Psoas muscle (tissue), 8 donors: ENCODE measurements around the gene ZBTB16. TPM values are rescaled to one million over a fixed set of nuclear protein-coding genes. Genes with fewer than 3 reads are reported as not detected.
"Not testable (repeated sequence)": the region's sequence is repeated elsewhere in the genome, so short reads cannot be mapped to it uniquely, and the experiment has no call there.

Source experiments
- ATAC-seq, 4 donors: fragments of 200-7000 bp; cut with Tn5 transposase; one replicate each; pipeline ENCODE4 v1.9.1; 2020; ENCODE audit warnings: moderate library complexity in 3 of 4, mild to moderate bottlenecking in 2 of 4
- DNase-seq, 2 donors: peaks; one replicate each; pipeline ENCODE4 v3.0.0-alpha.2; 2020
- H3K27ac ChIP-seq: fragments of 200-600 bp; one replicate; pipeline ENCODE4 v1.8.0; 2022
- H3K27me3 ChIP-seq, 3 donors: fragments of 200-600 bp in 1 of 3; one replicate each; pipeline versions ENCODE4 v1.6.1 to v1.8.0; 2013 to 2022; ENCODE audit warnings: low read length in 2 of 3, mild to moderate bottlenecking in 2 of 3, moderate library complexity in 1 of 3; ENCODE audit not compliant: insufficient read depth in 3 of 3
- H3K36me3 ChIP-seq, 2 donors: fragments of 200-600 bp in 1 of 2; one replicate each; pipeline versions ENCODE4 v1.6.1 to v1.8.0; 2013 to 2022; ENCODE audit warnings: low read depth in 1 of 2, mild to moderate bottlenecking in 1 of 2, moderate library complexity in 1 of 2; ENCODE audit not compliant: insufficient read depth in 1 of 2
- H3K4me1 ChIP-seq: fragments of 200-600 bp; one replicate; pipeline ENCODE4 v1.8.0; 2022
- H3K4me3 ChIP-seq: fragments of 200-600 bp; one replicate; pipeline ENCODE4 v1.8.0; 2022; ENCODE audit warnings: mild to moderate bottlenecking
- H3K9me3 ChIP-seq: fragments of 200-600 bp; one replicate; pipeline ENCODE4 v1.8.0; 2022
- CTCF ChIP-seq: fragments of 200-600 bp; IDR thresholded peaks from one replicate; pipeline ENCODE4 v1.8.0; 2022; ENCODE audit warnings: antibody characterized with exemption
- WGBS, 3 donors: extraction: QIAGEN DNeasy Blood & Tissue Kit; methylation state at CpG; one replicate each; pipeline versions ENCODE4 v1.1.6 to v1.1.7; 2013; 5-methylcytosine and 5-hydroxymethylcytosine counted together
- intact Hi-C, 2 donors: fragments of 100-400 bp; cut with DNase I; formaldehyde crosslinking; loops; one replicate each; pipeline versions ENCODE4 v1.11.0 to v1.14.2; 2022
- polyA plus RNA-seq, 3 donors: library from polyadenylated mRNA; stranded (reverse); fragments of 200-250 nt; gene quantifications; one replicate each; pipeline ENCODE4 v1.2.3, GENCODE V29; 2013
- total RNA-seq, 4 donors: library from RNA; stranded (reverse); fragmentation: NEBNext Ultra II Directional in 2 of 4; extraction: Animal tissue kit (Norgen Biotek cat#: 25700) in 2 of 4; gene quantifications; one replicate each; pipeline versions ENCODE4 v1.2.1 to v1.2.4, GENCODE V29; 2021 to 2023
- donor health status: healthy with polysubstance abuse.
- donor health status: DM: no; HTN: no; CAD: no; lungs with moderate emphysema.
- donor health status: Bipolar disorder and iron deficiency.
- donor health status: healthy.
- donor health status: DM: yes; HTN: yes; CAD: no.
- donor health status: DM: no; HTN: no; CAD: no.
- donor health status: DM: no; HTN: no; CAD: no.
- donor health status: DM: yes; HTN: yes; CAD: no.

The ZBTB16 gene
- total and polyA plus RNA-seq, 7 donors = 11.7 to 299 (median 89.8) TPM

DNA sequence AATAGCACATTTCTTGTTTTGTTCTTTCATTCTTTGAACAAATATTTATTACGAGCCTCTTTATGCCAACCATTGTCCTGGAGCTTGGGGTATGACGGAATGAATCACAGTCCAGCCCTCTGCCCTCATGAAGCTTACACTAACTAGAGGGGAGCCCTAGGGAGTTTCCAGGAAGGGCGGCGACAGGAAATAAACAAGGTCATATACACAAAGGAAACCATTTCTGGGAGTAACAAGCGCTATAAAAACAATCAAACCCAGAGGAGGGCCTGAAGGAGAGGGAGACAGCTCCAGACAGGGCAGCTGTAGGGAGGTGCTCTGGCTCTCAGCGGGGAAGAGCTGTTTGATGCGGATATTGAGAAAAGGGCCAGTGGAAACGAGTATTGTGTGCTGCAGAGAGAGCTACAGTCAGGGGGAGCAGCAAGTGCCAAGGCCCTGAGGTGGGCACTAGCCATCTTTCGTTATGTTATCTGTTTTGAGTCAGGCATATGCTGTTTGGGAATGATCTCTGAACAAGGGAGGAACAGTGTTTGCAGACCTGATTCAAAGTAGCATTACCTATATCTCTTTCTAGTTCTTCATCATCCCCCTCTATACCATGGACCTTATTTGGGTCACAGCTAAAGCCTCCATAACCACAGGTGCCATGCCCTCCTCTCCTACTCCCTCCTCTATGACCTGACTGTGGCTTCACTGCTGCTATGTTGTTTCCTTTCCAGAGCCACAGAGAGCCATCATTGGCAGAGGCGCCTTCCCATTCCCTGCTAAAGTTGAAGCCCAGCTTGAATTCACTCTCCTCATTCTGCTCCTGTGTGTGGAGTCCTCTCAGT lies 15.3 kb upstream of the ZBTB16 start:
- H3K9me3 ChIP-seq = no peaks in the 10 kb centered on the region
- intact Hi-C loops = no loop called here
- peaks cover 25% of the 10 kb centered on the region for H3K4me1 ChIP-seq
- H3K27me3 ChIP-seq = no peaks in the 10 kb centered on the region
- H3K4me3 ChIP-seq = no peak overlapping the region
- peak overlapping the region; percentile 46 for H3K27ac ChIP-seq
- WGBS, 3 donors = 69 to 76% (median 74%) methylated on average over 10 of the region's 10 CpGs
- no peaks in the 10 kb centered on the region for H3K36me3 ChIP-seq
- DNase-seq (no peak), ATAC-seq (peak in 1 of 4 donors; percentile 30)
- TF ChIP-seq CTCF = no peak

- no peak for TF ChIP-seq CTCF
- DNase-seq (no peak), ATAC-seq (no peak)
- Histone ChIP-seq H3K4me1 (no peaks in the 10 kb centered on the region), H3K4me3 (no peak overlapping the region), H3K36me3 (no peaks in the 10 kb centered on the region), H3K9me3 (no peaks in the 10 kb centered on the region), H3K27ac (no peak overlapping the region), H3K27me3 (no peaks in the 10 kb centered on the region)
- intact Hi-C loops = no loop called here
- 90 to 94% (median 90%) methylated on average over 4 of the region's 4 CpGs for WGBS, 3 donors
These were observed 12.2 kb upstream of the ZBTB16 start for GRCh38 chr11:114047327-114047726.

DNA sequence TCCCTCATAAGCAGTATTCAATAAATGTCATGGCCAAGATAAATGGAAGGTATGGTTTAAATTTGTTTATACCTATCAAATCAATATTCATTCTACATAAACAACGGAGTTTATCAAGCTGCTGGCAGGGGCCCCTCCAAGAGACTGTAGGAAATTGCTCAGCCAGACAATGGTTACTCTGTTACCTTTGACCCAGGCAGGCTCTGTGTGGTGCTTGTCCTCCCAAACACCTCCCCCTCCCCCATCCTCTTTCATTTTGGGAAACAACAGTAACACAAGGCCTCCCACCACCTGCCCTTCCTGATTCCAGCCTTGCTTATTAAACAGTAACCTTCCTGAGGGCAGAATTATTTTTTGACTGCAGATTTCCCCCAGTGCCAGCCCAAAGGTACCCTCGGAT lies 10.5 kb upstream of the ZBTB16 start:
- peaks cover 5% of the 10 kb centered on the region for H3K4me1 ChIP-seq
- intact Hi-C loops = no loop called here
- H3K27me3 ChIP-seq = no peaks in the 10 kb centered on the region
- no peaks in the 10 kb centered on the region for H3K9me3 ChIP-seq
- TF ChIP-seq CTCF = no peak
- ATAC-seq (no peak), DNase-seq (no peak)
- no peak overlapping the region for H3K4me3 ChIP-seq
- no peak overlapping the region for H3K27ac ChIP-seq
- no peaks in the 10 kb centered on the region for H3K36me3 ChIP-seq
- WGBS, 3 donors = 76 to 89% (median 83%) methylated on average over 2 of the region's 2 CpGs

DNA sequence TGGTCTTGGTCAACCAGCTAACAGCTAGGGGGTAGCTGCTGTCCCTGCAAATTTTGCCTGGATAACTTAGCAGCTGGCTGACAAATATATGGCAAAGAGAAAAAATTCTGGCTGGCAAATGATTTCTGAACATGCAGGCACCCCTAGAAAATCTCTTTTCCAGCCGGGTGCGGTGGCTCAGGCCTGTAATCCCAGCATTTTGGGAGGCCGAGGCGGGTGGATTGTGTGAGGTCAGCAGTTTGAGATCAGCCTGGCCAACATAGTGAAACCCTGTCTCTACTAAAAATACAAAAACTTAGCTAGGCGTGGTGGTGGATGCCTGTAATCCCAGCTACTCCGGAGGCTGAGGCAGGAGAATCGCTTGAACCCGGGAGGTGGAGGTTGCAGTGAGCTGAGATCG lies 9.7 kb upstream of the ZBTB16 start:
- H3K9me3 ChIP-seq, intact Hi-C loops, H3K27me3 ChIP-seq, H3K27ac ChIP-seq, ATAC-seq, DNase-seq, H3K36me3 ChIP-seq, H3K4me1 ChIP-seq, H3K4me3 ChIP-seq: not testable (repeated sequence)
- WGBS, 3 donors = 89 to 99% (median 94%) methylated on average over 9 of the region's 9 CpGs

DNA sequence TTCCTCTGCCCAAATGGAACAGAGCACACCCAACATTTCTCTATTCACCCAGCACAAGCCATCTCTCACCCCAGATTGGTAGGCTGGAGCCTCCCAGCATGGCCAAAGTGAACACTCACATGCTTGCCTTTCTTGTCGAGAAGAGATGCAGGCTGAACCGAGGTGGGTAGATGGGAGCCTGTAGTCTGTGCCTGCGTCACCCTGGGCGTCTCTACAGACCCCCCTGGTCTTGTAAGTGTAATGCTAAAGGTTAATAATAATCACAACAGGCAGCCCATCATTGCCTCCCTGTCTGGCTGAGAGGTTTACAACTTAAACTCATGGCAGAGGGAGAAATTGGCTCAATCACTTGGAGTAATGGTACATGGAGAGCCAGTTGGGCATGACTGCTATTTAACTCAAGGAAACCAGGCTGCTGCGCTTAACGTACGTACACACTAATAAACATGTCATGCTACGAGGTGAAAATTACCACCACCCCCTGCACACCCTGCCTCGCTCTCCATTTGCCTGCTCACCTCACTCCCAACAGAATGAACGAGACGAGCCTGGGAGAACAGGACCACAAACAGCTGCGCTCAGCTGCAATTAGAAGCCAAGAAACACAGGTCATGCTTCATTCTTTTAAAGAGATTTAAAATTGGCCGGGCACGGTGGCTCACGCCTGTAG lies 9.1 kb upstream of the ZBTB16 start:
- WGBS, 3 donors = 70 to 81% (median 72%) methylated on average over 15 of the region's 15 CpGs
- H3K4me1 ChIP-seq = peaks cover 7% of the 10 kb centered on the region
- no peak for DNase-seq

More for the DNA sequence above, 9.1 kb upstream of the ZBTB16 start:
- no peak for ATAC-seq
- no peak for TF ChIP-seq CTCF
- Histone ChIP-seq H3K36me3 (no peaks in the 10 kb centered on the region), H3K4me3 (no peak overlapping the region), H3K9me3 (no peaks in the 10 kb centered on the region), H3K27me3 (no peaks in the 10 kb centered on the region), H3K27ac (no peak overlapping the region)
- intact Hi-C loops = no loop called here
